Panc1 (cell line): ENCODE measurements around the gene GOLGB1. TPM values are rescaled to one million over a fixed set of nuclear protein-coding genes. Genes with fewer than 3 reads are reported as not detected.

Experiments used
- ATAC-seq: fragments of 200-7000 bp; cut with Tn5 transposase; 2 replicates; pipeline ENCODE4 v1.9.1; 2020; ENCODE audit warnings: mild to moderate bottlenecking, moderate library complexity
- BruUV-seq: library from RNA; stranded (reverse); fragments of 400-500 nt; replicated peaks from 2 replicates; lab custom pipeline; 2021; lab: Mats Ljungman, UMichigan
- CTCF ChIA-PET: fragments of 300-600 bp; sonication (Branson Sonifier 250); formaldehyde crosslinking; loops from one replicate; lab custom pipeline; 2022; ENCODE audit warnings: antibody characterized with exemption; lab: Charles Lee
- POLR2A ChIA-PET: fragments of 300-600 bp; sonication (Branson Sonifier 250); formaldehyde crosslinking; loops from one replicate; lab custom pipeline; 2022; ENCODE audit warnings: antibody characterized with exemption; lab: Charles Lee
- DNase-seq: peaks from one replicate; pipeline ENCODE4 v3.0.0-alpha.2; 2010; ENCODE audit warnings: low read depth, low spot score
- H3K27ac ChIP-seq: 2 replicates; pipeline ENCODE4 v1.5.1; 2011; ENCODE audit warnings: mild to moderate bottlenecking, low read length, inconsistent platforms
- H3K27me3 ChIP-seq: fragments of 200-500 bp; sonication (Bioruptor generic); 2 replicates; pipeline ENCODE4 v1.6.0; 2014; ENCODE audit warnings: low read length, inconsistent platforms; ENCODE audit not compliant: control insufficient read depth, insufficient read depth
- H3K36me3 ChIP-seq: fragments of 200-500 bp; sonication (Bioruptor generic); 2 replicates; pipeline ENCODE4 v1.5.1; 2014; ENCODE audit warnings: inconsistent platforms, mild to moderate bottlenecking, low read length, moderate library complexity; ENCODE audit not compliant: control insufficient read depth, insufficient read depth
- H3K4me1 ChIP-seq: 2 replicates; pipeline ENCODE4 v1.5.1; 2011; ENCODE audit warnings: inconsistent platforms, mild to moderate bottlenecking, low read length, moderate library complexity; ENCODE audit not compliant: control insufficient read depth, insufficient read depth
- H3K4me3 ChIP-seq, 2 experiments: 2 replicates each; pipeline ENCODE4 v1.5.1; 2011 to 2012; ENCODE audit warnings: low read depth in 2 of 2, low read length in 2 of 2, mild to moderate bottlenecking in 2 of 2, inconsistent platforms in 1 of 2, moderate library complexity in 1 of 2
- H3K9me3 ChIP-seq: fragments of 200-500 bp; sonication (Bioruptor generic); 2 replicates; pipeline ENCODE4 v1.5.1; 2014; ENCODE audit warnings: low read depth, mild to moderate bottlenecking, inconsistent platforms, low read length, moderate library complexity; ENCODE audit not compliant: control insufficient read depth, insufficient read depth
- POLR2AphosphoS5 ChIP-seq: IDR thresholded peaks from 2 replicates; pipeline ENCODE4 v1.6.1; 2012; ENCODE audit warnings: mild to moderate bottlenecking, low read depth, low read length, moderate library complexity
- SIN3A ChIP-seq: IDR thresholded peaks from 2 replicates; pipeline ENCODE4 v1.6.1; 2012; ENCODE audit warnings: low read depth, mild to moderate bottlenecking, low read length, moderate library complexity, borderline replicate concordance; ENCODE audit not compliant: insufficient read depth
- TCF7L2 ChIP-seq: IDR thresholded peaks from 2 replicates; pipeline ENCODE4 v1.6.1; 2011; ENCODE audit warnings: mild to moderate bottlenecking, low read depth, low read length, inconsistent platforms
- in situ Hi-C: cut with HindIII; loops from 2 replicates; pipeline ENCODE4 v1.10.0; 2016; ENCODE audit warnings: low sequenced_read_pairs, low pct_unique_long_range_greater_than_20kb
- intact Hi-C: fragments of 100-400 bp; cut with micrococcal nuclease; formaldehyde crosslinking; loops from one replicate; pipeline ENCODE4 v1.10.0; 2022; ENCODE audit not compliant: unreplicated experiment
- total RNA-seq: library from RNA; stranded (reverse); gene quantifications from one replicate; pipeline ENCODE4 v1.2.1, GENCODE V29; 2021; ENCODE audit not compliant: unreplicated experiment
- TF ChIP-seq, protein P1 (sequence below), 2 experiments: IDR thresholded peaks; 2 replicates each; pipeline ENCODE4 v1.6.1; 2011 to 2012; ENCODE audit warnings: low read depth in 2 of 2, control low read depth in 1 of 2, low read length in 1 of 2, mild to moderate bottlenecking in 1 of 2, moderate library complexity in 1 of 2; ENCODE audit not compliant: insufficient read depth in 1 of 2
- TF ChIP-seq, protein P2 (sequence below): fragments of 450-650 bp; IDR thresholded peaks from 2 replicates; pipeline ENCODE4 v1.5.1; 2017; ENCODE audit warnings: mild to moderate bottlenecking

Gene GOLGB1
- total RNA-seq, 1 experiment from 2014 or later = 49.7 TPM

DNA sequence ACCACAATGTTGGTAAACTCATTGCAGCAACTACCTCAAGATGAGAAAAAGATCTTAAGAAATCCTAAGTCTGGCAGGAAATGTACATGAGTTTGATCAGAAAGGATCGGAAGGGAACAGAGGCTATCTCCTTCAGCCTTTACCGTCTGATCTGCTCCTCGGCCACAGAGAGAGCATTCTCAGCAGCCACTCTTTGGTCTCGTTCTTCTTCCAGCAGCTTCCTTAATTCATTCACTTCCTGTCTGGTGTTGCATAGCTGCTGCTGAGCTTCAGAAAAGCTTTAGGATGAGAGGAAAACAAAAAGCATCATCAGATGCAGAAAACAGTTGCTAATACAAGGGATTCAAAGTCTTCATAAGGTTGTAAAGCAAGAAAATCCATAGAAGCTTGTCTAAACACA is 82.2 kb downstream of the GOLGB1 start:
- Histone ChIP-seq H3K4me1 (no peaks in the 10 kb centered on the region), H3K4me3 (no peak overlapping the region), H3K9me3 (no peaks in the 10 kb centered on the region), H3K36me3 (peaks cover 18% of the 10 kb centered on the region), H3K27ac (no peak overlapping the region), H3K27me3 (no peaks in the 10 kb centered on the region)
- no peak for ATAC-seq
- intact Hi-C loops = no loop called here
- CTCF ChIA-PET = no interaction called here
- TF ChIP-seq POLR2AphosphoS5 (no peak), TCF7L2 (no peak)
- TF ChIP-seq, protein P1, sequence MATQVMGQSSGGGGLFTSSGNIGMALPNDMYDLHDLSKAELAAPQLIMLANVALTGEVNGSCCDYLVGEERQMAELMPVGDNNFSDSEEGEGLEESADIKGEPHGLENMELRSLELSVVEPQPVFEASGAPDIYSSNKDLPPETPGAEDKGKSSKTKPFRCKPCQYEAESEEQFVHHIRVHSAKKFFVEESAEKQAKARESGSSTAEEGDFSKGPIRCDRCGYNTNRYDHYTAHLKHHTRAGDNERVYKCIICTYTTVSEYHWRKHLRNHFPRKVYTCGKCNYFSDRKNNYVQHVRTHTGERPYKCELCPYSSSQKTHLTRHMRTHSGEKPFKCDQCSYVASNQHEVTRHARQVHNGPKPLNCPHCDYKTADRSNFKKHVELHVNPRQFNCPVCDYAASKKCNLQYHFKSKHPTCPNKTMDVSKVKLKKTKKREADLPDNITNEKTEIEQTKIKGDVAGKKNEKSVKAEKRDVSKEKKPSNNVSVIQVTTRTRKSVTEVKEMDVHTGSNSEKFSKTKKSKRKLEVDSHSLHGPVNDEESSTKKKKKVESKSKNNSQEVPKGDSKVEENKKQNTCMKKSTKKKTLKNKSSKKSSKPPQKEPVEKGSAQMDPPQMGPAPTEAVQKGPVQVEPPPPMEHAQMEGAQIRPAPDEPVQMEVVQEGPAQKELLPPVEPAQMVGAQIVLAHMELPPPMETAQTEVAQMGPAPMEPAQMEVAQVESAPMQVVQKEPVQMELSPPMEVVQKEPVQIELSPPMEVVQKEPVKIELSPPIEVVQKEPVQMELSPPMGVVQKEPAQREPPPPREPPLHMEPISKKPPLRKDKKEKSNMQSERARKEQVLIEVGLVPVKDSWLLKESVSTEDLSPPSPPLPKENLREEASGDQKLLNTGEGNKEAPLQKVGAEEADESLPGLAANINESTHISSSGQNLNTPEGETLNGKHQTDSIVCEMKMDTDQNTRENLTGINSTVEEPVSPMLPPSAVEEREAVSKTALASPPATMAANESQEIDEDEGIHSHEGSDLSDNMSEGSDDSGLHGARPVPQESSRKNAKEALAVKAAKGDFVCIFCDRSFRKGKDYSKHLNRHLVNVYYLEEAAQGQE (IDR thresholded peaks at IDR 0.05; ENCODE audit: insufficient read depth in 1 of 2, low read depth in 2 of 2, low read length in 1 of 2) = no peak
- TF ChIP-seq, protein P2, sequence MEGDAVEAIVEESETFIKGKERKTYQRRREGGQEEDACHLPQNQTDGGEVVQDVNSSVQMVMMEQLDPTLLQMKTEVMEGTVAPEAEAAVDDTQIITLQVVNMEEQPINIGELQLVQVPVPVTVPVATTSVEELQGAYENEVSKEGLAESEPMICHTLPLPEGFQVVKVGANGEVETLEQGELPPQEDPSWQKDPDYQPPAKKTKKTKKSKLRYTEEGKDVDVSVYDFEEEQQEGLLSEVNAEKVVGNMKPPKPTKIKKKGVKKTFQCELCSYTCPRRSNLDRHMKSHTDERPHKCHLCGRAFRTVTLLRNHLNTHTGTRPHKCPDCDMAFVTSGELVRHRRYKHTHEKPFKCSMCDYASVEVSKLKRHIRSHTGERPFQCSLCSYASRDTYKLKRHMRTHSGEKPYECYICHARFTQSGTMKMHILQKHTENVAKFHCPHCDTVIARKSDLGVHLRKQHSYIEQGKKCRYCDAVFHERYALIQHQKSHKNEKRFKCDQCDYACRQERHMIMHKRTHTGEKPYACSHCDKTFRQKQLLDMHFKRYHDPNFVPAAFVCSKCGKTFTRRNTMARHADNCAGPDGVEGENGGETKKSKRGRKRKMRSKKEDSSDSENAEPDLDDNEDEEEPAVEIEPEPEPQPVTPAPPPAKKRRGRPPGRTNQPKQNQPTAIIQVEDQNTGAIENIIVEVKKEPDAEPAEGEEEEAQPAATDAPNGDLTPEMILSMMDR = no peak
- no peak for DNase-seq
- in situ Hi-C loops = no loop called here
- POLR2A ChIA-PET = no interaction called here
- BruUV-seq = no TSS peak

DNA sequence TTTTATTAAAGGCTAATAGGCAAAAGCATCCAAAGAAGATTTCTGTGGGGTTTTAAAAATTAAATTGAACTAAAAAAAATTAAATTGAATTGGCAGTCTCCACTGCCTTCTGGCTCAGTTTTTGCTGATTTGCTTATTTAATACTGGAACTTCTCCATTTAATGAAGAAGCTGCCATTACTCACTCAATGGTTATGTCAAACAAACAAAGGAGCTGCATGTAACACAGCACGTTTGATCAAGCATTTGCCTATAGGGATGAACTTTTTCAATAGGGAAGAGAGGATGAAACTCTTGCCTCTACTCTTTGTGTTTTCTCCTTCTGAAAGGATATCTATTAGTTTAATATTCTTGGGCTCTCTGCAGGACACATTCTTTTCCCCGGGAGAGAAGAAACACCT is 84.1 kb downstream of the GOLGB1 start:
- ChIA-PET CTCF (no interaction called here), POLR2A (no interaction called here)
- Histone ChIP-seq H3K36me3 (peaks cover 18% of the 10 kb centered on the region; the same call in 1 of the 2 replicates), H3K4me1 (no peaks in the 10 kb centered on the region), H3K27ac (no peak overlapping the region), H3K9me3 (no peaks in the 10 kb centered on the region), H3K4me3 (no peak overlapping the region), H3K27me3 (no peaks in the 10 kb centered on the region)
- BruUV-seq = no TSS peak
- intact Hi-C loops (no loop called here), in situ Hi-C loops (no loop called here)
- no peak for DNase-seq
- ATAC-seq = no peak
- TF ChIP-seq TCF7L2 (no peak), POLR2AphosphoS5 (no peak), SIN3A (no peak)
- TF ChIP-seq, protein P1 (IDR thresholded peaks at IDR 0.05; ENCODE audit: insufficient read depth in 1 of 2, low read depth in 2 of 2, low read length in 1 of 2) = no peak
- TF ChIP-seq, protein P2 = no peak
